GM18520 (cell line): Measurements from ENCODE around the gene BATF3.
"Not testable (repeated sequence)": the region's sequence is repeated elsewhere in the genome, so short reads cannot be mapped to it uniquely, and the experiment has no call there.

Source experiments
- ATAC-seq: cut with Tn5 transposase; IDR thresholded peaks from one replicate; pipeline ENCODE4 v1.9.1; 2021; ENCODE audit not compliant: unreplicated experiment

Gene BATF3

GRCh38 chr1:212699625-212700222 is at the start of gene BATF3:
Gene BATF3 (minus strand): TSS chr1:212699840. CDS start chr1:212699762, 78 bp downstream.
- ATAC-seq: no peak

GRCh38 chr1:212746546-212746945 is 46.9 kb upstream of the BATF3 start:
- no peak for ATAC-seq

- no peak for ATAC-seq
Observed at GRCh38 chr1:212745303-212745702, 45.7 kb upstream of the BATF3 start.

- ATAC-seq: no peak
Observed at GRCh38 chr1:212743901-212744475, 44.3 kb upstream of the BATF3 start.

- ATAC-seq: no peak
Observed at GRCh38 chr1:212738330-212738729, 38.7 kb upstream of the BATF3 start.

- no peak for ATAC-seq
Observed at GRCh38 chr1:212737559-212737958, 37.9 kb upstream of the BATF3 start.

- ATAC-seq: no peak
Observed at GRCh38 chr1:212733109-212733508, 33.5 kb upstream of the BATF3 start.

GRCh38 chr1:212731630-212732029 is 32.0 kb upstream of the BATF3 start:
- ATAC-seq: no peak

GRCh38 chr1:212728606-212729005 is 29.0 kb upstream of the BATF3 start:
- ATAC-seq: no peak

- ATAC-seq: no peak
Observed at GRCh38 chr1:212727386-212728181, 27.9 kb upstream of the BATF3 start.

GRCh38 chr1:212724679-212725078 is 25.0 kb upstream of the BATF3 start:
- ATAC-seq: not testable (repeated sequence)

- no peak for ATAC-seq
Observed at GRCh38 chr1:212722270-212722957, 22.8 kb upstream of the BATF3 start.

GRCh38 chr1:212721388-212722247 is 22.0 kb upstream of the BATF3 start:
- ATAC-seq: no peak

- ATAC-seq: no peak
Observed at GRCh38 chr1:212719633-212720032, 20.0 kb upstream of the BATF3 start.

- ATAC-seq: no peak
Observed at GRCh38 chr1:212718499-212718898, 18.9 kb upstream of the BATF3 start.

- no peak for ATAC-seq
Observed at GRCh38 chr1:212716161-212716560, 16.5 kb upstream of the BATF3 start.

GRCh38 chr1:212713465-212714136 is 14.0 kb upstream of the BATF3 start:
- no peak for ATAC-seq

GRCh38 chr1:212712451-212713303 is 13.0 kb upstream of the BATF3 start:
- ATAC-seq: no peak

GRCh38 chr1:212711974-212712373 is 12.3 kb upstream of the BATF3 start:
- ATAC-seq: not testable (repeated sequence)
